ENCODE data around the gene CRYGC. TPM values are rescaled to one million over a fixed set of nuclear protein-coding genes. Genes with fewer than 3 reads are reported as not detected.
A peak's percentile ranks its signal among the peaks of the same experiment; 100 is the strongest.
"Not testable (repeated sequence)": the region's sequence is repeated elsewhere in the genome, so short reads cannot be mapped to it uniquely, and the experiment has no call there.

CRYGC gene
- total and polyA plus RNA-seq, 2 experiments from 2014 or later, result 1.3 TPM; not detected in 1

GRCh38 chr2:208142240-208142924 is 12.8 kb upstream of the CRYGC start:
- Histone ChIP-seq H4K20me1 (ENCODE audit: insufficient read depth, poor library complexity, severe bottlenecking) (no peaks in the 10 kb centered on the region), H2AFZ (no peak overlapping the region), H3K4me3 (no peak overlapping the region), H3K9me2 (replicated peaks; ENCODE audit: insufficient read depth) (no peaks in the 10 kb centered on the region), H3K27me3 (no peaks in the 10 kb centered on the region), H3K9me3 (ENCODE audit: low read depth) (no peaks in the 10 kb centered on the region), H3K79me2 (no peaks in the 10 kb centered on the region), H3K36me3 (replicated peaks; ENCODE audit: insufficient read depth, low read depth) (no peaks in the 10 kb centered on the region), H3K27ac (peak overlapping the region; percentile 13), H3K4me1 (ENCODE audit: insufficient read depth) (peaks cover 7% of the 10 kb centered on the region), H3K4me2 (no peak overlapping the region)
- no peak for DNase-seq (ENCODE audit: low spot score)
- TF ChIP-seq EZH2 (IDR thresholded peaks at IDR 0.05; ENCODE audit: borderline replicate concordance) (no peak), CTCF (IDR thresholded peaks at IDR 0.05; ENCODE audit: poor library complexity) (no peak), EZH2phosphoT487 (IDR thresholded peaks at IDR 0.05; ENCODE audit: low read depth, severe bottlenecking, unreplicated experiment) (no peak)
- WGBS (ENCODE audit: low lambda C conversion rate, missing lambda C conversion rate), result 45% methylated on average over 8 of the region's 8 CpGs

DNA sequence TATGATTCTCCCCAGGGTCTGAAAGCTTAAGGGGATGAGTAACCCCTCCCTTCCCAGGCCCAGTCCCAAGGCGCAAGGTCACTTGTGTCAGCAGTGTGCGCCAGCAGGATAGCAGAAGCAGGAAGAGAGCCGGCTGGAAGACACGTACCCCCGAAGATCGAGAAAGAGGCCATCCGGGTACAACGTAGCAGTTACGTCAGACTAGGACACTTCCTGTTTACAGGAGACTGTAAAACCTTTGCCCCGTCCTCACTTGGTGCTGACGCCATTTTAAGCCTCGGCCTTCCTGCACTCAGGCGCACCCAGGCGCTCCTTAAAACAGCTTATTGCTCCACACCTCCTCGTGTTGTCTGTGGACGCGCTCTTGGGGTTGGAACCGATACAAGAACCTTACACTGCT is 9.8 kb upstream of the CRYGC start:
- Histone ChIP-seq H3K27ac (no peak overlapping the region), H3K4me3 (no peak overlapping the region), H3K9me2 (replicated peaks; ENCODE audit: insufficient read depth) (no peaks in the 10 kb centered on the region), H3K4me2 (no peak overlapping the region), H4K20me1 (ENCODE audit: insufficient read depth, poor library complexity, severe bottlenecking) (no peaks in the 10 kb centered on the region), H3K79me2 (no peaks in the 10 kb centered on the region), H3K9me3 (ENCODE audit: low read depth) (no peaks in the 10 kb centered on the region), H3K27me3 (no peaks in the 10 kb centered on the region), H2AFZ (no peak overlapping the region), H3K4me1 (ENCODE audit: insufficient read depth) (peaks cover 27% of the 10 kb centered on the region), H3K36me3 (replicated peaks; ENCODE audit: insufficient read depth, low read depth) (no peaks in the 10 kb centered on the region)
- TF ChIP-seq CTCF (IDR thresholded peaks at IDR 0.05; ENCODE audit: poor library complexity) (no peak), EZH2phosphoT487 (IDR thresholded peaks at IDR 0.05; ENCODE audit: low read depth, severe bottlenecking, unreplicated experiment) (no peak), EZH2 (IDR thresholded peaks at IDR 0.05; ENCODE audit: borderline replicate concordance) (no peak)
- 91% methylated on average over 18 of the region's 18 CpGs for WGBS (ENCODE audit: low lambda C conversion rate, missing lambda C conversion rate)
- DNase-seq (ENCODE audit: low spot score), result no peak

GRCh38 chr2:208138334-208138733 is 8.7 kb upstream of the CRYGC start:
- H3K9me3 ChIP-seq (ENCODE audit: low read depth); H3K27me3 ChIP-seq; H3K27ac ChIP-seq; H2AFZ ChIP-seq; H3K36me3 ChIP-seq (replicated peaks; ENCODE audit: insufficient read depth, low read depth); H3K4me2 ChIP-seq; H3K9me2 ChIP-seq (replicated peaks; ENCODE audit: insufficient read depth); DNase-seq (ENCODE audit: low spot score); H3K4me3 ChIP-seq; H4K20me1 ChIP-seq (ENCODE audit: insufficient read depth, poor library complexity, severe bottlenecking); H3K79me2 ChIP-seq: not testable (repeated sequence)
- peaks cover 27% of the 10 kb centered on the region for H3K4me1 ChIP-seq (ENCODE audit: insufficient read depth)
- WGBS (ENCODE audit: low lambda C conversion rate, missing lambda C conversion rate), result 96% methylated on average over 7 of the region's 7 CpGs

GRCh38 chr2:208136716-208137094 is 7.1 kb upstream of the CRYGC start:
- Histone ChIP-seq H3K36me3 (replicated peaks; ENCODE audit: insufficient read depth, low read depth) (no peaks in the 10 kb centered on the region), H3K4me1 (ENCODE audit: insufficient read depth) (peaks cover 19% of the 10 kb centered on the region), H4K20me1 (ENCODE audit: insufficient read depth, poor library complexity, severe bottlenecking) (no peaks in the 10 kb centered on the region), H3K9me2 (replicated peaks; ENCODE audit: insufficient read depth) (no peaks in the 10 kb centered on the region), H3K4me2 (no peak overlapping the region), H3K9me3 (ENCODE audit: low read depth) (no peaks in the 10 kb centered on the region), H3K4me3 (no peak overlapping the region), H3K79me2 (no peaks in the 10 kb centered on the region), H2AFZ (no peak overlapping the region), H3K27ac (peak overlapping the region; percentile 54), H3K27me3 (no peaks in the 10 kb centered on the region)
- DNase-seq (ENCODE audit: low spot score), result no peak
- no peak for TF ChIP-seq EZH2phosphoT487 (IDR thresholded peaks at IDR 0.05; ENCODE audit: low read depth, severe bottlenecking, unreplicated experiment)
- WGBS (ENCODE audit: low lambda C conversion rate, missing lambda C conversion rate), result 78% methylated on average over 2 of the region's 2 CpGs
